ENCODE data around the gene POLRMT.
A peak's percentile ranks its signal among the peaks of the same experiment; 100 is the strongest.
"Not testable (repeated sequence)": the region's sequence is repeated elsewhere in the genome, so short reads cannot be mapped to it uniquely, and the experiment has no call there.

POLRMT gene

DNA sequence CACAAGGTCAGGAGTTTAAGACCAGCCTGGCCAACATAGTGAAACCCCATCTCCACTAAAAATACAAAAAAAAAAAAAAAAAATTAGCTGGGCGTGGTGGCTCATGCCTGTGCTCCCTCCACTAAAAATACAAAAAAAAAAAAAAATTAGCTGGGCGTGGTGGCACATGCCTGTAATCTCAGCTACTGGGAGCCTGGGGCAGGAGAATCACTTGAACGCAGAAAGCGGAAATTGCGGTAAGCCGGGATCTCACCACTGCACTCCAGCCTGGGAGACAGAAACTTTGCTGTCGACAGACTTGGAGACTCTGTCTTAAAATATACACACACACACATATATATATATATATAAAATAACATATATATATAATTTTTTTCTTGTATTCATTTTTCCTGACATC is 6.8 kb downstream of the POLRMT start:
- not testable (repeated sequence) for DNase-seq

DNA sequence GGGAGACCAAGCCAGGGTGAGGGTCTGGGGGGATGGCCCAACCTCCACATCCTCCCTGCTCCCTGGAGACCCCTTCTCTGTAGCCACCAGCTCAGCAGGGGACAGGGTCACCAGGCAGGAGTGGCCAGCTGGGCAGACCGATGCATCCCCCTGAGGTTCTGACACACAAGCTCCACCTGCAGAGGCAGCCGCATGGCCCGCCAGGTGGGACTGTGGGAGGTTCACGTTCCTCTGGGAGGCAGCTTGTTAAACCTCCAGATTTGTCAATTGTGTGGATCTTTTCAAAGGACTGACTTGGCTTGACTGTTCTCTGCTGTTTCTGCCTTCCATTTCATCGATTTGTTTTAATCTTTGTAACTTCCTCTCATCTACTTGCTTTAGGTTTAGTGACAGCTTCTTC is 8.1 kb downstream of the POLRMT start:
- no peak for DNase-seq

DNA sequence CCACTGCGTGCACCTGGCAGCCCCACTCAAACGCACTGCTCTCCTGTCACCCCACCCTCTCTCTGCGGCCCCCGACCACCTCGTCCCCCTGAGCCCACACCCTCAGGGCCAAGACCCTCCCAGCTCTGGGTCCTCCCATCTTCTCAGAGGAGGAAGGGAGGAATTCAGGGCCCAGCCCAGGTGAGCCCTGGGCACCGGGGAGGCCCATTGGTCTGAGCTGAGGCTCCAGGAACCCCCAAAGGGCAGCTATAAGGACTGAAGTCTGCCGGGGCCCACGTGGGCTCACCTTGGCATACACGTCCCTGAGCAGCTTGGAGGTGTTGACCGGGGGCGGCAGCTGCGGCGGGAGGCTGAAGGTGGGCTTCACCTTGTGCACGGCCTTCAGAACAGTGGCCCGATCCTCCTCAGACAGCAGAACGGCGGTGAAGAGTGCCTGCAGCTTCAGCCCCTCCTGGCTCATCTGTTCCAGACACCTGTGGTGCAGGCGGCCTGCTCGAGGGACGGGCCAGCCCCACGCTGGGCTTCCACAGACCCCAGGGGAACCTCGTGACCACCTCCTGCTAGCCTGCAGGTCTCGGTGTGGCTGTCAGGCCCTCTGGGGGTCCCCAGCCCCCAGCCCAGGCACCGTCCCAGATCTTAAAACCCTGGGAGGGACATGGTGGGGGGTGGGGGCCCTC is 8.8 kb downstream of the POLRMT start:
- no peak for DNase-seq

DNA sequence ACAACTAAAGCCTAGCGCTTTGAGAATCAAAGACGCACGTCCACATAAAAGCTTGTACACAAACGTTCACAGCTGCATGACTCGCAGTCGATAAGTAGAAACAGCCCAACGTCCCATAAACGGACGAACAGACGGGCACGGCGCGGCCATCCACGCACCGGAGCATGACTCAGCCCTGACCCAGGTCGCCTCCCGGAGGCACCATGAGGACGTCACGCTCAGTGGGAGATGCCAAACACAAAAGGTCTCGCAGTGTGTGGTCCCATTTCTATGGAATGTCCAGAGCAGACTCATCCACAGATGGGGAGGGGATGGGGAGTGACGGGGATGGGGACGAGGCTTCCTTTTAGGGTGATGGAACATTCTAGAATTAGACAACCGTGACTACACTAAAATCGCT is 9.4 kb downstream of the POLRMT start:
- no peak for DNase-seq

DNA sequence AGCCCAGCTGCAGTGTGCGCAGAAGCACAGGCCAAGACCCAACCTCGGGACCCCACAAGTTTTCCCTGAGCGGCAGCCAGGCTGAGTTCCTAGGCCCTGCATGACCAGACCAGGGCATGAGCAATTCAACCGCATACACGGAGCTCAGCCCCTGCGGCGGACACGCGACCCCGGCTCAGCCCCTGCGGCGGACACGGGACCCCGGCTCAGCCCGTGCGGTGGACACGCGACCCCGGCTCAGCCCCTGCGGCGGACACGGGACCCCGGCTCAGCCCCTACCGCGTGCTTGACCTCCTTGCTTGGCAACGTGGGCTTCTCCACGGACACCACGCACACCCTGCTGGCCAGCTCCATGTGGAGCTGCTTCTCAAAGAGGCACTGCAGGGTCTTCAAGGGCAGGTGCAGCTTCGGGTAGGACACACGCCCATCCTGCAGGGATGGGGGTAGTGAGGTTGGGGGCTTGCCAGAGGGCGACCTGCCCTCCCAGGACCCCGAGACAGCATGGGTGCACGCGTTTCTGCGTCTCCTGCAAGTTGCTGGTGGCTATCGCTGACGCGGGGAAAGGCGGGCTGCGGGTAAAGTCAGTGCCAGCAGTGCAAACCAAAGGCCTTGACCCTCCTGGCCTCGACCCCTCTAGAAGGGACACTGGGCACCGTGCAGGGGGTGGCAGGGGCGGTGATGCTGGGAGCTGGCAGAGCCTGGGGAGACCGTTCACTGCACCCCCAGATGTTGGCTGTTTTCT is 10.0 kb downstream of the POLRMT start:
- DNase-seq: no peak

DNA sequence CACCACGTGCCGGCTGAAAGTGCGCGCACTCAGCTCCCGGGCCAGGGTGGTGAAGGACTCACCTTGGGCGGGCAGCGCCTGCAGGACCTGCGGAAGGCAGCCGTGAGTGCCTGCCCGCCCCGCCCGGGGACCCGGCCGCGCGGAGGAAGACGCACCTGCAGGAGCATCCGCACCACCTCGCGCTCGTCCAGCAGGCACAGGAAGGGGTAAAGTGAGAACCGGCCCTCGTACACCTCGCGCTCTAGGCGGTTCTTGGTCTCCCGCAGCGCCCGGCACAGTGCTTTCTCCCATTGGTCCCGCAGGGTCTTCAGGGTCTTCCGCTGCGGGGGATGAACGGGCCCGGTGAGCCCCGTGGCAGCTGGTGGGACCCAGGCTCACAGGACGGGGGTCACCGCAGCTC is 10.7 kb downstream of the POLRMT start:
- no peak for DNase-seq

DNA sequence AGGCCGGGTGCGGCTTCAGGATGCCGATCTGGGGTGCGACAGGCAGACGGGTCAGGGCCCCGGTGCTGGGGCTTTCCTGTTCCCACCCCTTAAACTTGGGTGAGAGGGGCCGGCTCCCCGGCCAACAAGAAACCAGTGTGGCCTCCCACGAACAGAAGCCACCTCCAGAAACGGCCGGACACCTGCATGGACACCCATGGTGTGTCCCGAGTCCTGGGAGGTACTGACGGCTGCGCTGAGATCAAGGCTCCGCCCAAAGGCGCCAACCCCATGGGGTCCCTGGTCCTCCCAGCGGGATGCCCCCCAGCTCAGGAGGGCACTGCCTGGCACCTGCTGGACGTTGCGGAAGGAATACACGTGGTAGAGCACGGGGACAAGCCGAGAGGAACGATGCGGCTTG is 11.5 kb downstream of the POLRMT start:
- DNase-seq: no peak

DNA sequence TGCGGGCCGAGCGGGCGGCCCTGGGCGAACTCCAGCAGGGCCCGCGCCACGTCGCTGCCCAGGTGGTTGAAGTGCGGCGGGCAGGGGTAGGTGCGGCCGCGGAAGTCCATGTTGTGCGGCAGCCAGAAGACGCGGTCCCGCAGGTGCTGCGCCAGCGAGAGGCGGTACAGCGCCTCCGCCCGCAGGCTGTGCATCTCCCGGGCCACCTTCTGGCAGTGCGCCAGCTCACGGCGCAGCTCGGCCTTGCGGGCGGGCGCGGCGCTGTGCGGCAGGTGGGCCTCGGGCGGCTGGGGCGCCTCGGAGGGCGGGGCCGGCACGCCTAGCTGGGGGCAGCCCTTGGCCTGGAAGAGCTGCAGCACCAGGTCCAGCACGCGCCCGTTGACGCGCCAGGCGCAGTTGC is 12.1 kb downstream of the POLRMT start:
- DNase-seq: not testable (repeated sequence)

DNA sequence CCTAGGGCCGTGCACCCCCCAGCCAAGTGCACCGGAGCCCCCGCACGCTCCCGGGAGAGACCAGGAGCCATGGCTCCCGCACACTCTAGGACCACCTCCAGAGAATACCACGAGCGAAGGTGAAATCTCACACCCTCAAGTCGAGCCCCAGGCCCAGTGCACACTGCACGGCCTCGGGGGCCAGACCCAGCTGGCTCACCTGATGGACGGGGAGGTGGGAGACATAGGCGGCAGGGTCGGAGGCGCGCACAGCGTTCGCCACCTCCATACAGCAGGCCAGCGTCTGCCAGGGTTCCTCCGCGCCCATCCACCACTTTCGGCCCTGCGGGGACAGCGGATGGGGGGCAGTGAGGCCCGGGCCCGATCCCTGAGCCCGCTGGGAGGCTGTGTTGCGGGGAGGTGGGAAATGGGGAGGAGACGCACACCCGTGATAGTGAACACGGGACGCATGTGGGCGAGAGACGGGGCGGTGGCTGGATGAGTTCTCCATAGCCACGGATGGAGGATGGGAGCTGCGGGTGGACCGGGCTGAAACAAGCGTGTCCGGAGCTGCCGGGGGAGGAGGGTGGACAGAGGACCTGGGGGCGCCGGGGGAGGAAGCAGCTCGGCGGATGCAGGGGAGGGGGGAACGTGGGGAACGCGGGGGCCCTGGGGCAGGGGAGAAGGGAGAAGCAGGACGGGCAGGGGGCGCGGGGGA is 13.0 kb downstream of the POLRMT start:
- DNase-seq: no peak

DNA sequence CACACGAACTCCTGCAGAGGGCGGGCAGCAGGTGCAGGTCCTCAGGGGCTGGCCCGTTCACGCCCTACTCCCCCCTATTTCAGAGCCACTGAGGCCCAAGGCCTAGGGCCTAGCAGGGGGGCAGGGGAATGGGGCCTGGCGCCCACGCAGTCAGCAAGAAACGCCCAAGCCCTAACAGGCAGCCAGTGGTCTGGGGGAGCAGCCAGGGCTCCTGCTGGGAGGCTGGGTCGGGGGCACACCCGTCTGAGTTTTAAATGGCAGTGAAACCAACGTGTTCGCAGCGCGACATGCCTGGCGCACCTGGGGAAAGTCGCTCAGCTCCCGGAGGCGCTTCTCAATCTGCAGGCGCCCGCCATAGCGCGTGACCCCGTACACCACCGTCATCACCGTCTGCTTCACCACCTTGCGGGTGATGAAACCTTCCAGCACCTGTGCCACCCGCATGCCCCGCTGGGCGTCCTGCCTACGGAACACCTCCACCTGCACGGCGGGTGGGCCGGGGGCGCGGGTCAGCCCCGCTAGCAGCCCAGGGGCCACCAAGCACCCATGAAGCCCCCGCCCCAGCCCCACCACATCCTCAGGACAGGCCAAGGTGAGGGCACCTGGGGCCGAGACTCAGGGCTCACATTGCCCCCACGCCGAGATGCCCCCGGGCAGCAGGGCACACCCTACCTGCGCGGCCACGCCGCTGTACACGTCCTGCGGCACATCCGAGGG is 13.9 kb downstream of the POLRMT start:
- DNase-seq: no peak

DNA sequence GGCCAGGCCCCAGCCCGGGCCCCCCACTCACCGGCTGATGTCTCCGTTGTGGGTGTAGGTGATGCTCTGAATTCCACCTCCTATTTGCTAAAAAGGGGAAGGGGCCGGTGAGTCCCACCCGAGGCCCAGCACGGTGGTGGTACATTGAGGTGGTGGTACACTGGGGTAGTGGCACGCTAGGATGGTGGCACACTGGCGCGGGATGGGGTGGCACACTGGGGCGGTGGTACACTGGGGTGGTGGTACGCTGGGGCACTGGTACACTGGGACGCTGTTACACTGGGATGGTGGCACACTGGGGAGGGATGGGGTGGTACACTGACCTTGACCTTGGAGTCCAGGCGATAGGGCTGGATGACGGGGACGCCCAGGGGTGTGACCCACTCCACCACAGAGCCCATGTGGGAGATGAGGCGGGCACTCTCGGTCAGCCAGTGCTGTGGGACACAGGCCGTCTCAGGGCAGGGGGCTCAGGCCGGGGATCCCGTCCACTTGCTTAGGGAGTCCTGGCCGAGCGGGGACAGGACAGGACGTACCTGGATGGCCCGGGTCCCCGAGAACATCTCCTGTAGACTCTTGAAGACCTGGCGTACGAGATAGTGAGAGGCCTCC is 14.6 kb downstream of the POLRMT start:
- no peak for DNase-seq

DNA sequence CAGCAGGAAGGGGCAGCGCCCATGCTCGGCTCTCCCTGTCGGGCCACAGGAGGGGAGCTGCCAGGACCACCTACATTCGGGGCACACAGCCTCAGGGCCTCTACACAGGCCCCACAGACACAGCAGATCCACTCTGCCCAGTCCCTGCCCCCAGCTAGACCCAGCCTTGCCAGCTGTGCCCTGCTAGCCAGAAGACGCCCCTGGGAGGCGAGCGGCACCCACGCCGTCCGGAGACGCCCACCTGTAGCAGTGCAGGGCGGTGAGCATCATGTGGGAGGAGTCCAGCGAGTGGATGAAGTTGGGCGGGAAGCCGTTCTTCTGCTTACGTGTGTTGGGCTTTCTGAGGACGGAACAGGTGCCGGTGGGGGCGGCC is 15.1 kb downstream of the POLRMT start:
- DNase-seq: no peak

DNA sequence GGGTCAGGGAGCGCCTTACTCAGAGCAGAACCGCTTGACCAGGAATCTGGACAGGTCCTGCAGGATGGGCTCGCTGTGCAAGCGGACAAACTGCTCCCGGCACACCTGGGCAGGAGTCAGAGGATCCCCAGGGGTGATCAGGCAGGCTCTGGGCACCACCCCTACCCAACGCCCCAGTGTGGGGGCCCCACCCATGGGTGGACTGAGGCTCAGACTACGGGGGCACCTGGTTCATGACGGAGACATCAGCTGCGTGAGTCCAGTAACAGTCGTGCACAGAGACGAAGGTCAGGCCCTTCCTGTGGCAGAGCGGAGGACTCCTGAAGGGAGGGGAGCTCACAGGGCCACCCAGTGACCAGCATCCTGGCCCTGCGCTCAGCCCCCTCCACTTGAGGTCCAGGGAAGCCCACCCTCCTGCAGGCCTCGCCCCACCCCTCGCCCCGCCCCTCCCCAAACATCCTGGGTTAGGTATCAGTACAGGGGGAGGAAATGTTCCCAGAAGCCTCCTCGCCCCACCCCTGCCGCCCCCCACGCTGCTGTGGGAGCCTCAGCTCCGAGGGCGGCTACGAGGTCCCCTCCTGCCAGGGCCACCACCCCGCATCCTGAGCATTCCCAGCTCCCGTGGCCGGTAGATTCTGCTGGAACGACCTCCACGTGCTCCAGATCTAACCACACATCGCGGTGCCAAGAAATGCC is 15.6 kb downstream of the POLRMT start:
- DNase-seq: no peak

DNA sequence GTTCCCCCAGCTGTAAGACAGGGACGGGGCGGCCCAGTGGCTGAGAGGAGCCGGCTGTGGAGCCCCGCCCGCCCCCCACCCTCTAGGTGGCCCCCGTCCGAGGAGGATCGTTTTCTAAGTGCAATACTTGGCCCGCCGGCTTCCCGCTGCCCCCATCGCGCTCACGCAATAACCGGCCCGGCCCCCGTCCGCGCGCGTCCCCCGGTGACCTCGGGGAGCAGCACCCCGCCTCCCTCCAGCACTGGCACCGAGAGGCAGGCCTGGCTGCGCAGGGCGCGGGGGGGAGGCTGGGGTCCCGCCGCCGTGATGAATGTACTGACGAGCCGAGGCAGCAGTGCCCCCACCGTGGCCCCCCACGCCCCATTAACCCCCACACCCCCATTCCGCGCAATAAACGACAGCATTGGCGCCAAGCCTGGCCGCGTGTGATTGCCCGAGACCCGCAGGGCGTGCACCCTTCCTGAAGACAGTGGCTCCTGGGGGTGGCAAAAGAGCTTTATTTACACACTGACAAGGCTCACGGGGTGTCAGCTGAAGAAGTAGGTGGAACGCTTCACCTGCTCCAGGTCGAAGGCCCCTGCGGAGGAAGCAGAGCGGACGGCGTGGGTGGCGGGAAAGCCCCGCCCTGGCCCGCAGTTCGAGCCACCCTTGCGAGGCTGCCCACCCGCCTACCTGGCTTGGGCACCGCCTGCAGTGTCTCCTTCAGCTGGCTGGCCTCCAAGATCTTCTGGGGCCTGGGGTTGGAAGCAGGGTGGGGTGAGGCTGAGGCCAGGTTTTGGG is 16.4 kb downstream of the POLRMT start:
- DNase-seq: no peak

DNA sequence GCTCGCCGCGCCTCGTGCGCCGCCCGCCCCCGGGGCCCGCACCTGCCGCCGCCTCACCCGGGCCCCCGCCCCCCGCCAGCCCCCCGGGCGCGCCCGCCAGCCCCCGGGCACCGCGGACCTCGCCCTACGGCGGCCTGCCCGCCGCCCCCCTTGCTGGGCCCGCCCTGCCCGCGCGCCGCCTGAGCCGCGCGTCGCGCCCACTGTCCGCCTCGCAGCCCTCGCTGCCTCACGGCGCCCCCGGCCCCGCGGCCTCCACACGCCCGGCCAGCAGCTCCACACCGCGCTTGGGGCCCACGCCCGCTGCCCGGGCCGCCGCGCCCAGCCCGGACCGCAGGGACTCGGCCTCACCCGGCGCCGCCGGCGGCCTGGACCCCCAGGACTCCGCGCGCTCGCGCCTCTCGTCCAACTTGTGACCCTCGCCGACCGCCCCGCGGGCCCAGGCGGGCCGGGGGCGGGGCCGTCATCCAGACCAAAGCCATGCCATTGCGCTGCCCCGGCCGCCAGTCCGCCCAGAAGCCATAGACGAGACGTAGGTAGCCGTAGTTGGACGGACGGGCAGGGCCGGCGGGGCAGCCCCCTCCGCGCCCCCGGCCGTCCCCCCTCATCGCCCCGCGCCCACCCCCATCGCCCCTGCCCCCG is 17.2 kb downstream of the POLRMT start:
- no peak for DNase-seq

DNA sequence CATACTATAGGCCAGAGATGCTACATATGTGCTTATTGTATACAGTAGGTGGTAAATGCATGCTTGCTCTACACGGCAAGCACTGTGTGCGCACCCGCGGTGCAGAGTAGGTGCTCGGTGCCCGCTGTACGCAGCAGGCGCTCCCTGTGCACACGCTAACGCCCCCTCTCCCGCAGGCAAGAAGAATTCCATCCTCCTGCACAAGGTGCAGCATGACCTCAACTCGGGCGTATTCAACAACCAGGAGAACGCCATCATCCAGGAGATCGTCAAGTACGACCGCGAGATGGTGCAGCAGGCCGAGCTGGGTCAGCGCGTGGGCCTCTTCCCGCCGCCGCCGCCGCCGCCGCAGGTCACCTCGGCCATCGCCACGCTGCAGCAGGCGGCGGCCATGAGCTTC is 17.7 kb downstream of the POLRMT start:
- peak; percentile 17 to 52 for DNase-seq

DNA sequence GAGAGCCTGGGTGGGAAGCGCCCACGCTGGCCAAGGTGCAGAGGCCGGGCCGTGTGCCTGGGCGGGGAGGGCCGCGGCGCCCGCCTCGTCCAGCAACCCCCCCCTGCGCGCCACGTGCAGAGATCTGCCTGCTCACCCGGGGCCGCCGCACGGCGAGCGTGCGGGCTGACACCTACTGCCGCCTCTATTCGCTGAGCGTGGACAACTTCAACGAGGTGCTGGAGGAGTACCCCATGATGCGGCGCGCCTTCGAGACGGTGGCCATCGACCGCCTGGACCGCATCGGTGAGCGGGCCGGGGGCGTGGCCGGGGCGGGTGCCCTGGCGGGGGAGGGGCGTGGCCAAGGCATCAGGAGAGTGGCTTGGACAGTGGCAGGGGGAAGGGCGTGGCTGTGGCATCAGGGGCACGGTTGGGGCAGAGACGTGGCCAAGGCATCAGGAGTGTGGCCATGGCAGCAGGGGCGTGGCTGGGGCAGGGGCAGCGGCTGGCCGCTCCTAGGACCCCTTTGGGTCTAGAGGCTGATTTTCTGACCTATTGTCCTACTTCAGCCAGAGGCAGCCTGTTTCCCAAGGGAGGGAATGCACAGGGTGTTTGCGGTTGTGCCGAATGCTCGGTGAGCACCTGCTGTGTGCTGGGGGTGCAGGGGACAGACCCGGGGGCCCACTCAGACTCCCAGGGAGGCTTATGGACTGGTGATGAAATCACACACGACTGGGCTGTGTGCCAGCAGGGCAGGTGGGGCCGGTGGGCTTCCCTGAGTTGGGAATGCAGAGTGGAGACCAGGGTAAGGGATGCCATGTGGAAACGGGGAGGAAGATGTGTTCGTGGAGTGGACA is 19.4 kb downstream of the POLRMT start:
- DNase-seq: no peak

DNA sequence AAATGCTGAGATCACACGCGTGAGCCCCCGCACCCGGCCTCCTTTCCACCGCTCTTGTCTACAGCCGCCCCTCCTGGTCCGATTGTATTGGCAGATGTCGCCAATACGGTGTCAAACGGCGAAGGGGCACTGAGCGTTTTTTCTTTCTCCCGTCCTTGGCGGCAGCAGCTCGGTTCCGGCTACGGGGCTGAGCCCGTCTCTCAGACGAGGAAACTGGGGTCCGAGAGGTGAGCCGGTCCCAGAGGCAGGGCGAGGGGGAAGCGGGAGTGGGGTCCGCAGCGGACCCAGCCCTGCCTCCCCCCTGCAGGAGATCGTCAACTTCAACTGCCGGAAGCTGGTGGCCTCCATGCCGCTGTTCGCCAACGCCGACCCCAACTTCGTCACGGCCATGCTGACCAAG is 20.4 kb downstream of the POLRMT start:
- no peak for DNase-seq

DNA sequence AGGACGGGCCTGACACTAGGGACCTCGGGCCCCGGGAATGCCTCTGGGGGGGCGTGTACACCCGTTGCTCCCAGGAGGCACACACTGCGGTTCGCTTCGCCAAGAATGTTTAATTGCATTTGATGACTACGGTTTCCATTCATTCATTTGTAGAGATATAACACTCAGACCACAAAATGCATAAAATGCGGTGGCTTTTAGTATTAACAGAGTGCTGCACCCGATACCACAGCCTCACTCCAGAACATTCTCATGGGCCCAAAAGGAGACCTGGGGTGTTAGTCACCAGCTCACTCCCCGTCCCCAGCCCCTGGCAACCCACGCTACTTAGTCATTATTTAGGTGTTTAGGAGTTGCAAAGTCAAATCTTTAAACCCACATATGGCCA is 21.9 kb downstream of the POLRMT start:
- DNase-seq: no peak

Measured in inflammatory macrophage (primary cell).